Measurements from ENCODE around the gene PKNOX2. TPM values are rescaled to one million over a fixed set of nuclear protein-coding genes. Genes with fewer than 3 reads are reported as not detected.

Gene PKNOX2
- total and polyA plus RNA-seq, 10 of the 15 experiments (the other 5 are each of a cell fraction or from before 2014, with no cell fraction given) = not detected

DNA sequence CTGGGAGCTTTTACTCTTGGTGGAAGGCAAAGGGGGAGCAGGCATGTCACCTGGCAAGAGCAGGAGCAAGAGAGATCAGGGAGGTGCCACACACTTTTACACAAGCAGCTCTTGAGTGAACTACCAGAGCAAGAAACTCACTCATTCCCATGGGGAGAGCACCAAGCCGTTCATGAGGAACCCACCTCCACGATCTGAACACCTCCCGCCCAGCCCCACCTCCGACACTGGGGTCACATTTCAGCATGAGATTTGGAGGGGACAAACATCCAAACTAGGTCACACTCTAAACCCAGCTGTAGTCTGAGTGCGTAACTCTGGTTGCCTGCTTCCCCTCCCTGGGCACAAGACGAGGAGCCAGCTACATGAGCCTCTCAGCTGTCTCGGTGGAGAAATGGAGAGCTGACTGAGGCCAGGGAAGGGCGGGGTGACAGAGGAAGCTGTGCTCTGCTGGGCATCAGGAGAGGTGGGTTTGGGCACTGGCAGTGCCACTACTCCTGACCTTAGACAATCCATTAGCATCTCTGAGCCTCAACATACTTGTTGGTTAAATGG lies 134.6 kb downstream of the PKNOX2 start:
- 9% methylated on average over 8 of the region's 8 CpGs for WGBS (ENCODE audit: insufficient coverage, insufficient replicate concordance, low lambda C conversion rate, missing lambda C conversion rate)
- FAIRE-seq (no peak), DNase-seq (ENCODE audit: low read depth, low spot score) (no peak), ATAC-seq (no peak)
- no peak overlapping the region for H3K9ac ChIP-seq (ENCODE audit: control insufficient read depth, insufficient read depth, low read length)
- H3K27ac ChIP-seq (ENCODE audit: control insufficient read depth, insufficient read depth) = no peak overlapping the region
- H3K4me1 ChIP-seq (ENCODE audit: control insufficient read depth, insufficient read depth, low read length) = no peaks in the 10 kb centered on the region; the same call in 1 of the 2 replicates
- H3K36me3 ChIP-seq (ENCODE audit: control insufficient read depth in 2 of 2, insufficient read depth in 2 of 2, low read length in 1 of 2) = no peaks in the 10 kb centered on the region
- peaks cover 0 to 1% of the 10 kb centered on the region in 2 experiments; a peak in 2 of 4 replicates for H3K27me3 ChIP-seq (replicated peaks in 1 of 2; ENCODE audit: control insufficient read depth in 2 of 2, insufficient read depth in 2 of 2, low read length in 1 of 2)
- no peak overlapping the region for H2AFZ ChIP-seq (ENCODE audit: control insufficient read depth, low read depth, low read length)
- RAD21 ChIA-PET (ENCODE audit: unreplicated experiment) = no interaction called here
- TF ChIP-seq, protein P1, sequence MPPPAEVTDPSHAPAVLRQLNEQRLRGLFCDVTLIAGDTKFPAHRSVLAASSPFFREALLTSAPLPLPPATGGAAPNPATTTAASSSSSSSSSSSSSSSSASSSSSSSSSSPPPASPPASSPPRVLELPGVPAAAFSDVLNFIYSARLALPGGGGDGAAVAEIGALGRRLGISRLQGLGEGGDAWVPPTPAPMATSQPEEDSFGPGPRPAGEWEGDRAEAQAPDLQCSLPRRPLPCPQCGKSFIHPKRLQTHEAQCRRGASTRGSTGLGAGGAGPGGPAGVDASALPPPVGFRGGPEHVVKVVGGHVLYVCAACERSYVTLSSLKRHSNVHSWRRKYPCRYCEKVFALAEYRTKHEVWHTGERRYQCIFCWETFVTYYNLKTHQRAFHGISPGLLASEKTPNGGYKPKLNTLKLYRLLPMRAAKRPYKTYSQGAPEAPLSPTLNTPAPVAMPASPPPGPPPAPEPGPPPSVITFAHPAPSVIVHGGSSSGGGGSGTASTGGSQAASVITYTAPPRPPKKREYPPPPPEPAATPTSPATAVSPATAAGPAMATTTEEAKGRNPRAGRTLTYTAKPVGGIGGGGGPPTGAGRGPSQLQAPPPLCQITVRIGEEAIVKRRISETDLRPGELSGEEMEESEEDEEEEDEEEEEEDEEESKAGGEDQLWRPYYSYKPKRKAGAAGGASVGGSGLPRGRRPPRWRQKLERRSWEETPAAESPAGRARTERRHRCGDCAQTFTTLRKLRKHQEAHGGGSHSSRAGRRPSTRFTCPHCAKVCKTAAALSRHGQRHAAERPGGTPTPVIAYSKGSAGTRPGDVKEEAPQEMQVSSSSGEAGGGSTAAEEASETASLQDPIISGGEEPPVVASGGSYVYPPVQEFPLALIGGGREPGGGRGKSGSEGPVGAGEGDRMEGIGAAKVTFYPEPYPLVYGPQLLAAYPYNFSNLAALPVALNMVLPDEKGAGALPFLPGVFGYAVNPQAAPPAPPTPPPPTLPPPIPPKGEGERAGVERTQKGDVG (CRISPR knock-in tag; IDR thresholded peaks at IDR 0.05) = no peak
- TF ChIP-seq, protein P2, sequence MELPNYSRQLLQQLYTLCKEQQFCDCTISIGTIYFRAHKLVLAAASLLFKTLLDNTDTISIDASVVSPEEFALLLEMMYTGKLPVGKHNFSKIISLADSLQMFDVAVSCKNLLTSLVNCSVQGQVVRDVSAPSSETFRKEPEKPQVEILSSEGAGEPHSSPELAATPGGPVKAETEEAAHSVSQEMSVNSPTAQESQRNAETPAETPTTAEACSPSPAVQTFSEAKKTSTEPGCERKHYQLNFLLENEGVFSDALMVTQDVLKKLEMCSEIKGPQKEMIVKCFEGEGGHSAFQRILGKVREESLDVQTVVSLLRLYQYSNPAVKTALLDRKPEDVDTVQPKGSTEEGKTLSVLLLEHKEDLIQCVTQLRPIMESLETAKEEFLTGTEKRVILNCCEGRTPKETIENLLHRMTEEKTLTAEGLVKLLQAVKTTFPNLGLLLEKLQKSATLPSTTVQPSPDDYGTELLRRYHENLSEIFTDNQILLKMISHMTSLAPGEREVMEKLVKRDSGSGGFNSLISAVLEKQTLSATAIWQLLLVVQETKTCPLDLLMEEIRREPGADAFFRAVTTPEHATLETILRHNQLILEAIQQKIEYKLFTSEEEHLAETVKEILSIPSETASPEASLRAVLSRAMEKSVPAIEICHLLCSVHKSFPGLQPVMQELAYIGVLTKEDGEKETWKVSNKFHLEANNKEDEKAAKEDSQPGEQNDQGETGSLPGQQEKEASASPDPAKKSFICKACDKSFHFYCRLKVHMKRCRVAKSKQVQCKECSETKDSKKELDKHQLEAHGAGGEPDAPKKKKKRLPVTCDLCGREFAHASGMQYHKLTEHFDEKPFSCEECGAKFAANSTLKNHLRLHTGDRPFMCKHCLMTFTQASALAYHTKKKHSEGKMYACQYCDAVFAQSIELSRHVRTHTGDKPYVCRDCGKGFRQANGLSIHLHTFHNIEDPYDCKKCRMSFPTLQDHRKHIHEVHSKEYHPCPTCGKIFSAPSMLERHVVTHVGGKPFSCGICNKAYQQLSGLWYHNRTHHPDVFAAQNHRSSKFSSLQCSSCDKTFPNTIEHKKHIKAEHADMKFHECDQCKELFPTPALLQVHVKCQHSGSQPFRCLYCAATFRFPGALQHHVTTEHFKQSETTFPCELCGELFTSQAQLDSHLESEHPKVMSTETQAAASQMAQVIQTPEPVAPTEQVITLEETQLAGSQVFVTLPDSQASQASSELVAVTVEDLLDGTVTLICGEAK (IDR thresholded peaks at IDR 0.05; ENCODE audit: borderline replicate concordance) = no peak
- TF ChIP-seq, protein P3, sequence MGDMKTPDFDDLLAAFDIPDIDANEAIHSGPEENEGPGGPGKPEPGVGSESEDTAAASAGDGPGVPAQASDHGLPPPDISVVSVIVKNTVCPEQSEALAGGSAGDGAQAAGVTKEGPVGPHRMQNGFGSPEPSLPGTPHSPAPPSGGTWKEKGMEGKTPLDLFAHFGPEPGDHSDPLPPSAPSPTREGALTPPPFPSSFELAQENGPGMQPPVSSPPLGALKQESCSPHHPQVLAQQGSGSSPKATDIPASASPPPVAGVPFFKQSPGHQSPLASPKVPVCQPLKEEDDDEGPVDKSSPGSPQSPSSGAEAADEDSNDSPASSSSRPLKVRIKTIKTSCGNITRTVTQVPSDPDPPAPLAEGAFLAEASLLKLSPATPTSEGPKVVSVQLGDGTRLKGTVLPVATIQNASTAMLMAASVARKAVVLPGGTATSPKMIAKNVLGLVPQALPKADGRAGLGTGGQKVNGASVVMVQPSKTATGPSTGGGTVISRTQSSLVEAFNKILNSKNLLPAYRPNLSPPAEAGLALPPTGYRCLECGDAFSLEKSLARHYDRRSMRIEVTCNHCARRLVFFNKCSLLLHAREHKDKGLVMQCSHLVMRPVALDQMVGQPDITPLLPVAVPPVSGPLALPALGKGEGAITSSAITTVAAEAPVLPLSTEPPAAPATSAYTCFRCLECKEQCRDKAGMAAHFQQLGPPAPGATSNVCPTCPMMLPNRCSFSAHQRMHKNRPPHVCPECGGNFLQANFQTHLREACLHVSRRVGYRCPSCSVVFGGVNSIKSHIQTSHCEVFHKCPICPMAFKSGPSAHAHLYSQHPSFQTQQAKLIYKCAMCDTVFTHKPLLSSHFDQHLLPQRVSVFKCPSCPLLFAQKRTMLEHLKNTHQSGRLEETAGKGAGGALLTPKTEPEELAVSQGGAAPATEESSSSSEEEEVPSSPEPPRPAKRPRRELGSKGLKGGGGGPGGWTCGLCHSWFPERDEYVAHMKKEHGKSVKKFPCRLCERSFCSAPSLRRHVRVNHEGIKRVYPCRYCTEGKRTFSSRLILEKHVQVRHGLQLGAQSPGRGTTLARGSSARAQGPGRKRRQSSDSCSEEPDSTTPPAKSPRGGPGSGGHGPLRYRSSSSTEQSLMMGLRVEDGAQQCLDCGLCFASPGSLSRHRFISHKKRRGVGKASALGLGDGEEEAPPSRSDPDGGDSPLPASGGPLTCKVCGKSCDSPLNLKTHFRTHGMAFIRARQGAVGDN (IDR thresholded peaks at IDR 0.05) = no peak
- TF ChIP-seq POLR2A (IDR thresholded peaks at IDR 0.05; ENCODE audit: low read depth, low read length) = no peak
- no peaks in the 10 kb centered on the region for H3K79me2 ChIP-seq (ENCODE audit: control insufficient read depth, insufficient read depth, low read length)
- POLR2A ChIA-PET = no interaction called here
- no peak overlapping the region for H3K4me2 ChIP-seq (ENCODE audit: control insufficient read depth, insufficient read depth)
- BruUV-seq (replicated peaks) = no TSS peak
- in situ Hi-C loops (cut with MboI) (no loop called here), intact Hi-C loops (cut with micrococcal nuclease; ENCODE audit: unreplicated experiment) (no loop called here)
- SMC1A ChIA-PET (ENCODE audit: uncharacterized antibody, unreplicated experiment) = interaction anchor here (0.7 to 1.4 kb wide), 2 partner anchors 106 to 107 kb away, joined by 3 read pairs; no protein-coding TSS in a partner anchor
- no peaks in the 10 kb centered on the region for H3K9me3 ChIP-seq (replicated peaks; ENCODE audit: control insufficient read depth, insufficient read depth, low read length)
- no peaks in the 10 kb centered on the region for H4K20me1 ChIP-seq (ENCODE audit: control insufficient read depth, insufficient read depth)
- H3K4me3 ChIP-seq = no peak overlapping the region
- CTCF ChIA-PET = no interaction called here

All from GM12878 (cell line).